Glomerular visceral epithelial cell (primary cell): ENCODE results near the gene HNRNPA3.
"Not testable (repeated sequence)": the region's sequence is repeated elsewhere in the genome, so short reads cannot be mapped to it uniquely, and the experiment has no call there.

Source experiments
- DNase-seq: peaks from one replicate; pipeline ENCODE4 v3.0.0-alpha.2; 2016; ENCODE audit errors: extremely low spot score

HNRNPA3 gene

GRCh38 chr2:177232098-177232704 lies 19.6 kb downstream of the HNRNPA3 start:
- DNase-seq: no peak

GRCh38 chr2:177234267-177234666 lies 21.7 kb downstream of the HNRNPA3 start:
- DNase-seq: no peak

GRCh38 chr2:177235855-177236437 lies 23.4 kb downstream of the HNRNPA3 start:
- no peak for DNase-seq

- no peak for DNase-seq
Observed at GRCh38 chr2:177237932-177238331, 25.3 kb downstream of the HNRNPA3 start.

GRCh38 chr2:177239053-177239452 lies 26.5 kb downstream of the HNRNPA3 start:
- no peak for DNase-seq

GRCh38 chr2:177239932-177240630 lies 27.5 kb downstream of the HNRNPA3 start:
- peak; percentile 68 for DNase-seq

- DNase-seq: no peak
Observed at GRCh38 chr2:177241711-177242120, 29.1 kb downstream of the HNRNPA3 start.

GRCh38 chr2:177242121-177242987 lies 29.8 kb downstream of the HNRNPA3 start:
- peak; percentile 85 for DNase-seq

- no peak for DNase-seq
Observed at GRCh38 chr2:177243073-177243472, 30.5 kb downstream of the HNRNPA3 start.

GRCh38 chr2:177243476-177243875 lies 30.9 kb downstream of the HNRNPA3 start:
- peak; percentile 66 for DNase-seq

GRCh38 chr2:177244244-177244771 lies 31.7 kb downstream of the HNRNPA3 start:
- no peak for DNase-seq

GRCh38 chr2:177245010-177245422 lies 32.4 kb downstream of the HNRNPA3 start:
- DNase-seq: peak; percentile 93

GRCh38 chr2:177246000-177246399 lies 33.4 kb downstream of the HNRNPA3 start:
- DNase-seq: no peak

- not testable (repeated sequence) for DNase-seq
Observed at GRCh38 chr2:177246523-177247030, 34.0 kb downstream of the HNRNPA3 start.

GRCh38 chr2:177247693-177248262 lies 35.2 kb downstream of the HNRNPA3 start:
- no peak for DNase-seq

- no peak for DNase-seq
Observed at GRCh38 chr2:177249038-177249437, 36.4 kb downstream of the HNRNPA3 start.

- no peak for DNase-seq
Observed at GRCh38 chr2:177250461-177250860, 37.9 kb downstream of the HNRNPA3 start.

GRCh38 chr2:177251165-177251542 lies 38.6 kb downstream of the HNRNPA3 start:
- no peak for DNase-seq

- DNase-seq: no peak
Observed at GRCh38 chr2:177252808-177253531, 40.4 kb downstream of the HNRNPA3 start.

GRCh38 chr2:177253704-177254103 lies 41.1 kb downstream of the HNRNPA3 start:
- DNase-seq: no peak
